HEK293 (cell line): ENCODE data around the gene THPO.

ENCODE experiments used
- CTCF ChIA-PET: fragments of 350-600 bp; formaldehyde crosslinking; extraction: SDS; loops from one replicate; lab custom pipeline; 2021; ENCODE audit warnings: antibody characterized with exemption; lab: Yijun Ruan, JAX
- POLR2A ChIA-PET: fragments of 300-600 bp; formaldehyde crosslinking; extraction: SDS; loops from one replicate; lab custom pipeline; 2020; ENCODE audit warnings: antibody characterized with exemption, inconsistent platforms; lab: Yijun Ruan, JAX
- H3K27ac ChIP-seq: fragments of 200-500 bp; sonication (Bioruptor generic); 2 replicates; pipeline ENCODE4 v1.5.1; 2014; ENCODE audit warnings: low read depth, low read length, control low read depth, inconsistent platforms; ENCODE audit errors: extremely low read depth
- H3K36me3 ChIP-seq, 2 experiments: fragments of 200-500 bp in 1 of 2; sonication (Bioruptor generic) in 1 of 2; 1 replicate in 1 of 2; 2 replicates in 1 of 2; pipeline ENCODE4 v1.5.1; 2014 to 2017; ENCODE audit warnings: inconsistent platforms in 2 of 2, low read length in 2 of 2; ENCODE audit not compliant: control insufficient read depth in 2 of 2, insufficient read depth in 1 of 2
- H3K4me1 ChIP-seq: fragments of 200-500 bp; sonication (Bioruptor generic); 2 replicates; pipeline ENCODE4 v1.5.1; 2014; ENCODE audit warnings: mild to moderate bottlenecking, low read length, inconsistent platforms; ENCODE audit not compliant: control insufficient read depth, insufficient read depth
- H3K4me3 ChIP-seq: 2 replicates; pipeline ENCODE4 v1.5.1; 2011; ENCODE audit warnings: low read depth, mild to moderate bottlenecking, control low read depth, low read length, moderate library complexity
- H3K9me3 ChIP-seq: fragments of 200-500 bp; sonication (Bioruptor generic); 2 replicates; pipeline ENCODE4 v1.5.1; 2014; ENCODE audit warnings: low read depth, low read length, inconsistent platforms; ENCODE audit not compliant: control insufficient read depth, insufficient read depth
- EGR2 ChIP-seq: fragments of 450-650 bp; formaldehyde crosslinking; IDR thresholded peaks from 2 replicates; pipeline ENCODE4 v1.5.1; 2016; ENCODE audit warnings: low read depth, missing biosample characterization, missing genetic modification characterization
- IKZF3 ChIP-seq: fragments of 450-650 bp; IDR thresholded peaks from 2 replicates; pipeline ENCODE4 v1.5.0; 2018; ENCODE audit warnings: missing biosample characterization, mild to moderate bottlenecking, missing genetic modification characterization, moderate library complexity
- MYNN ChIP-seq: fragments of 450-650 bp; formaldehyde crosslinking; IDR thresholded peaks from 2 replicates; pipeline ENCODE4 v1.5.1; 2016; ENCODE audit warnings: missing biosample characterization, missing genetic modification characterization, borderline replicate concordance
- SCRT2 ChIP-seq: fragments of 450-650 bp; formaldehyde crosslinking; IDR thresholded peaks from 2 replicates; pipeline ENCODE4 v1.5.1; 2016; ENCODE audit warnings: missing biosample characterization, missing genetic modification characterization
- ZFP37 ChIP-seq: fragments of 450-650 bp; formaldehyde crosslinking; IDR thresholded peaks from 2 replicates; pipeline ENCODE4 v1.5.1; 2016; ENCODE audit warnings: missing biosample characterization, missing genetic modification characterization
- ZNF114 ChIP-seq: fragments of 450-650 bp; formaldehyde crosslinking; IDR thresholded peaks from 2 replicates; pipeline ENCODE4 v1.5.0; 2017; ENCODE audit warnings: missing biosample characterization, missing genetic modification characterization
- ZNF184 ChIP-seq: fragments of 450-650 bp; IDR thresholded peaks from 2 replicates; pipeline ENCODE4 v1.5.1; 2018; ENCODE audit warnings: missing biosample characterization, mild to moderate bottlenecking, missing genetic modification characterization
- ZNF335 ChIP-seq: fragments of 450-650 bp; formaldehyde crosslinking; conservative IDR thresholded peaks from 2 replicates; pipeline ENCODE4 v1.5.1; 2016; ENCODE audit warnings: missing biosample characterization, missing genetic modification characterization
- ZNF394 ChIP-seq: fragments of 450-650 bp; formaldehyde crosslinking; IDR thresholded peaks from 2 replicates; pipeline ENCODE4 v1.5.1; 2016; ENCODE audit warnings: missing biosample characterization, missing genetic modification characterization, mild to moderate bottlenecking, moderate library complexity, borderline replicate concordance
- ZNF426 ChIP-seq: fragments of 450-650 bp; formaldehyde crosslinking; IDR thresholded peaks from 2 replicates; pipeline ENCODE4 v1.5.1; 2017; ENCODE audit warnings: missing biosample characterization, missing genetic modification characterization, mild to moderate bottlenecking, inconsistent platforms, moderate library complexity
- ZNF660 ChIP-seq: fragments of 450-650 bp; IDR thresholded peaks from 2 replicates; pipeline ENCODE4 v1.5.1; 2018; ENCODE audit warnings: missing biosample characterization, mild to moderate bottlenecking, missing genetic modification characterization
- TF ChIP-seq, protein P1 (sequence below): fragments of 450-650 bp; formaldehyde crosslinking; IDR thresholded peaks from 2 replicates; pipeline ENCODE4 v1.5.1; 2016; ENCODE audit warnings: missing biosample characterization, missing genetic modification characterization, borderline replicate concordance
- TF ChIP-seq, protein P2 (sequence below): fragments of 450-650 bp; formaldehyde crosslinking; IDR thresholded peaks from 2 replicates; pipeline ENCODE4 v1.5.1; 2016; ENCODE audit warnings: missing biosample characterization, missing genetic modification characterization, low read depth
- TF ChIP-seq, protein P3 (sequence below): fragments of 450-650 bp; formaldehyde crosslinking; IDR thresholded peaks from 2 replicates; pipeline ENCODE4 v1.5.1; 2017; ENCODE audit warnings: missing biosample characterization, missing genetic modification characterization
- TF ChIP-seq, protein P4 (sequence below): fragments of 450-650 bp; formaldehyde crosslinking; IDR thresholded peaks from 2 replicates; pipeline ENCODE4 v1.5.1; 2016; ENCODE audit warnings: missing biosample characterization, missing genetic modification characterization
- TF ChIP-seq, protein P5 (sequence below): fragments of 450-650 bp; formaldehyde crosslinking; optimal IDR thresholded peaks from 2 replicates; pipeline ENCODE3; 2016; ENCODE audit warnings: missing biosample characterization, mild to moderate bottlenecking, missing genetic modification characterization
- TF ChIP-seq, protein P6 (sequence below): fragments of 450-650 bp; formaldehyde crosslinking; IDR thresholded peaks from 2 replicates; pipeline ENCODE4 v1.5.1; 2016; ENCODE audit warnings: missing biosample characterization, missing genetic modification characterization
- TF ChIP-seq, protein P7 (sequence below): fragments of 450-650 bp; formaldehyde crosslinking; IDR thresholded peaks from 2 replicates; pipeline ENCODE4 v1.5.1; 2016; ENCODE audit warnings: missing biosample characterization, missing genetic modification characterization
- TF ChIP-seq, protein P8 (sequence below): fragments of 450-650 bp; formaldehyde crosslinking; IDR thresholded peaks from 2 replicates; pipeline ENCODE4 v1.5.1; 2017; ENCODE audit warnings: missing biosample characterization, missing genetic modification characterization

Gene THPO

DNA sequence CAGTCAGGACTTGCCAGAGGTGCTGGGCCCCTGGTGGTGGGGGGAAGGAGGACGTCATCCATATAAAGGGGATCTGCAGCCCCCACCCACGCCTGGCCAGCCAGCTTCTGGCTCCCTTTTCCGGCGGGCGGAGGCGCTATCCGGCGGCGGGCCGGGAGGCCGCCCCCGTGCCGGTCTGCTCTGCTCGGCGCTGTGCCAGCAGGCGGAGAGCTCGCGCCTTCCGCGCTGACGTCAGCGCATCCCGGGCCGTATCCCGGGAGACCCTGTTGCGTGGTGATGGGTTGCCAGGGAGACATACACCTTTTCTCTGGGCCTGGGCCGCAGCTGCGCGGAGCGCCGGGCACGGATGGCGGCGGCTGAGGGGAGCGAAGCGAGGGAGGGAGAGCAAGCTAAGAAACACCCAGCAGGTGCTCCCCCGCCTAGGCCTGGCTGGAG, 39.5 kb downstream of the THPO start (continued):
- TF ChIP-seq MYNN (tag by site-specific recombination) (peak; percentile 98), ZNF394 (tag by site-specific recombination) (no peak), ZNF660 (tag by site-specific recombination) (peak; percentile 56; the same call in 1 of the 2 replicates), SCRT2 (tag by site-specific recombination) (peak; percentile 85), EGR2 (peak; percentile 73)
- TF ChIP-seq, protein P1, sequence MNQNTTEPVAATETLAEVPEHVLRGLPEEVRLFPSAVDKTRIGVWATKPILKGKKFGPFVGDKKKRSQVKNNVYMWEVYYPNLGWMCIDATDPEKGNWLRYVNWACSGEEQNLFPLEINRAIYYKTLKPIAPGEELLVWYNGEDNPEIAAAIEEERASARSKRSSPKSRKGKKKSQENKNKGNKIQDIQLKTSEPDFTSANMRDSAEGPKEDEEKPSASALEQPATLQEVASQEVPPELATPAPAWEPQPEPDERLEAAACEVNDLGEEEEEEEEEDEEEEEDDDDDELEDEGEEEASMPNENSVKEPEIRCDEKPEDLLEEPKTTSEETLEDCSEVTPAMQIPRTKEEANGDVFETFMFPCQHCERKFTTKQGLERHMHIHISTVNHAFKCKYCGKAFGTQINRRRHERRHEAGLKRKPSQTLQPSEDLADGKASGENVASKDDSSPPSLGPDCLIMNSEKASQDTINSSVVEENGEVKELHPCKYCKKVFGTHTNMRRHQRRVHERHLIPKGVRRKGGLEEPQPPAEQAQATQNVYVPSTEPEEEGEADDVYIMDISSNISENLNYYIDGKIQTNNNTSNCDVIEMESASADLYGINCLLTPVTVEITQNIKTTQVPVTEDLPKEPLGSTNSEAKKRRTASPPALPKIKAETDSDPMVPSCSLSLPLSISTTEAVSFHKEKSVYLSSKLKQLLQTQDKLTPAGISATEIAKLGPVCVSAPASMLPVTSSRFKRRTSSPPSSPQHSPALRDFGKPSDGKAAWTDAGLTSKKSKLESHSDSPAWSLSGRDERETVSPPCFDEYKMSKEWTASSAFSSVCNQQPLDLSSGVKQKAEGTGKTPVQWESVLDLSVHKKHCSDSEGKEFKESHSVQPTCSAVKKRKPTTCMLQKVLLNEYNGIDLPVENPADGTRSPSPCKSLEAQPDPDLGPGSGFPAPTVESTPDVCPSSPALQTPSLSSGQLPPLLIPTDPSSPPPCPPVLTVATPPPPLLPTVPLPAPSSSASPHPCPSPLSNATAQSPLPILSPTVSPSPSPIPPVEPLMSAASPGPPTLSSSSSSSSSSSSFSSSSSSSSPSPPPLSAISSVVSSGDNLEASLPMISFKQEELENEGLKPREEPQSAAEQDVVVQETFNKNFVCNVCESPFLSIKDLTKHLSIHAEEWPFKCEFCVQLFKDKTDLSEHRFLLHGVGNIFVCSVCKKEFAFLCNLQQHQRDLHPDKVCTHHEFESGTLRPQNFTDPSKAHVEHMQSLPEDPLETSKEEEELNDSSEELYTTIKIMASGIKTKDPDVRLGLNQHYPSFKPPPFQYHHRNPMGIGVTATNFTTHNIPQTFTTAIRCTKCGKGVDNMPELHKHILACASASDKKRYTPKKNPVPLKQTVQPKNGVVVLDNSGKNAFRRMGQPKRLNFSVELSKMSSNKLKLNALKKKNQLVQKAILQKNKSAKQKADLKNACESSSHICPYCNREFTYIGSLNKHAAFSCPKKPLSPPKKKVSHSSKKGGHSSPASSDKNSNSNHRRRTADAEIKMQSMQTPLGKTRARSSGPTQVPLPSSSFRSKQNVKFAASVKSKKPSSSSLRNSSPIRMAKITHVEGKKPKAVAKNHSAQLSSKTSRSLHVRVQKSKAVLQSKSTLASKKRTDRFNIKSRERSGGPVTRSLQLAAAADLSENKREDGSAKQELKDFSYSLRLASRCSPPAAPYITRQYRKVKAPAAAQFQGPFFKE (tag by site-specific recombination): no peak
- TF ChIP-seq, protein P2, sequence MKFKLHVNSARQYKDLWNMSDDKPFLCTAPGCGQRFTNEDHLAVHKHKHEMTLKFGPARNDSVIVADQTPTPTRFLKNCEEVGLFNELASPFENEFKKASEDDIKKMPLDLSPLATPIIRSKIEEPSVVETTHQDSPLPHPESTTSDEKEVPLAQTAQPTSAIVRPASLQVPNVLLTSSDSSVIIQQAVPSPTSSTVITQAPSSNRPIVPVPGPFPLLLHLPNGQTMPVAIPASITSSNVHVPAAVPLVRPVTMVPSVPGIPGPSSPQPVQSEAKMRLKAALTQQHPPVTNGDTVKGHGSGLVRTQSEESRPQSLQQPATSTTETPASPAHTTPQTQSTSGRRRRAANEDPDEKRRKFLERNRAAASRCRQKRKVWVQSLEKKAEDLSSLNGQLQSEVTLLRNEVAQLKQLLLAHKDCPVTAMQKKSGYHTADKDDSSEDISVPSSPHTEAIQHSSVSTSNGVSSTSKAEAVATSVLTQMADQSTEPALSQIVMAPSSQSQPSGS (tag by site-specific recombination): peak; percentile 83

DNA sequence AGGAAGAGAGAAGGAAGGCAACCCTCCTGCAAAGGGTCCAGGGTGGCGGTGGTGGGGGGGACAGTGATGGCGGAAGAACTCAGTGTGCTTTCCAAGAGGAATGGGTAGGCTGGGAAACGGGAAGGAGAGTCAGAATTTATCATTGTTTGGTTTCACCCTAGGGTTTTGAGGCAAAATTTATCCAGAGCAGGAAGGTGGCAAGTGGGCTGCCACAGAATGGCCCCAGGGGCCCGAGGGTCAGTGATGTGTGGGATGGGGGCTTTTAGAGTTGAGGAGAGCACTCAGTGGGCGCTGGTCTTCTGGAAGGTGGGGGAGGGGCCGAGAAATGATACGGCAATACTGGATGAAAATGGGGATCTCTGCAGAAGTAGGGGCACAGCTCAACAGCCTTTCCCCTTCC, 40.0 kb downstream of the THPO start:
- no peak overlapping the region for H3K27ac ChIP-seq
- peaks cover 0 to 55% of the 10 kb centered on the region in 2 experiments; a peak in 1 of 3 replicates for H3K36me3 ChIP-seq
- POLR2A ChIA-PET: interaction anchor here (0.6 to 2.0 kb wide), 3 partner anchors 11 to 34 kb away, joined by 3 to 5 read pairs (median 3); no protein-coding TSS in a partner anchor
- H3K9me3 ChIP-seq: no peaks in the 10 kb centered on the region
- CTCF ChIA-PET: interaction anchor here (1.6 to 2.2 kb wide), 2 partner anchors 16 to 34 kb away, joined by 6 to 8 read pairs; no protein-coding TSS in a partner anchor
- no peaks in the 10 kb centered on the region for H3K4me1 ChIP-seq
- no peak overlapping the region for H3K4me3 ChIP-seq
- TF ChIP-seq ZNF114 (tag by site-specific recombination) (no peak), ZNF184 (tag by site-specific recombination) (no peak), ZNF335 (no peak), ZNF426 (tag by site-specific recombination) (no peak), ZFP37 (no peak), IKZF3 (no peak)
- TF ChIP-seq, protein P3, sequence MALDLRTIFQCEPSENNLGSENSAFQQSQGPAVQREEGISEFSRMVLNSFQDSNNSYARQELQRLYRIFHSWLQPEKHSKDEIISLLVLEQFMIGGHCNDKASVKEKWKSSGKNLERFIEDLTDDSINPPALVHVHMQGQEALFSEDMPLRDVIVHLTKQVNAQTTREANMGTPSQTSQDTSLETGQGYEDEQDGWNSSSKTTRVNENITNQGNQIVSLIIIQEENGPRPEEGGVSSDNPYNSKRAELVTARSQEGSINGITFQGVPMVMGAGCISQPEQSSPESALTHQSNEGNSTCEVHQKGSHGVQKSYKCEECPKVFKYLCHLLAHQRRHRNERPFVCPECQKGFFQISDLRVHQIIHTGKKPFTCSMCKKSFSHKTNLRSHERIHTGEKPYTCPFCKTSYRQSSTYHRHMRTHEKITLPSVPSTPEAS (tag by site-specific recombination): no peak
- TF ChIP-seq, protein P4, sequence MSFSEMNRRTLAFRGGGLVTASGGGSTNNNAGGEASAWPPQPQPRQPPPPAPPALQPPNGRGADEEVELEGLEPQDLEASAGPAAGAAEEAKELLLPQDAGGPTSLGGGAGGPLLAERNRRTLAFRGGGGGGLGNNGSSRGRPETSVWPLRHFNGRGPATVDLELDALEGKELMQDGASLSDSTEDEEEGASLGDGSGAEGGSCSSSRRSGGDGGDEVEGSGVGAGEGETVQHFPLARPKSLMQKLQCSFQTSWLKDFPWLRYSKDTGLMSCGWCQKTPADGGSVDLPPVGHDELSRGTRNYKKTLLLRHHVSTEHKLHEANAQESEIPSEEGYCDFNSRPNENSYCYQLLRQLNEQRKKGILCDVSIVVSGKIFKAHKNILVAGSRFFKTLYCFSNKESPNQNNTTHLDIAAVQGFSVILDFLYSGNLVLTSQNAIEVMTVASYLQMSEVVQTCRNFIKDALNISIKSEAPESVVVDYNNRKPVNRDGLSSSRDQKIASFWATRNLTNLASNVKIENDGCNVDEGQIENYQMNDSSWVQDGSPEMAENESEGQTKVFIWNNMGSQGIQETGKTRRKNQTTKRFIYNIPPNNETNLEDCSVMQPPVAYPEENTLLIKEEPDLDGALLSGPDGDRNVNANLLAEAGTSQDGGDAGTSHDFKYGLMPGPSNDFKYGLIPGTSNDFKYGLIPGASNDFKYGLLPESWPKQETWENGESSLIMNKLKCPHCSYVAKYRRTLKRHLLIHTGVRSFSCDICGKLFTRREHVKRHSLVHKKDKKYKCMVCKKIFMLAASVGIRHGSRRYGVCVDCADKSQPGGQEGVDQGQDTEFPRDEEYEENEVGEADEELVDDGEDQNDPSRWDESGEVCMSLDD (tag by site-specific recombination): no peak
- TF ChIP-seq, protein P5, sequence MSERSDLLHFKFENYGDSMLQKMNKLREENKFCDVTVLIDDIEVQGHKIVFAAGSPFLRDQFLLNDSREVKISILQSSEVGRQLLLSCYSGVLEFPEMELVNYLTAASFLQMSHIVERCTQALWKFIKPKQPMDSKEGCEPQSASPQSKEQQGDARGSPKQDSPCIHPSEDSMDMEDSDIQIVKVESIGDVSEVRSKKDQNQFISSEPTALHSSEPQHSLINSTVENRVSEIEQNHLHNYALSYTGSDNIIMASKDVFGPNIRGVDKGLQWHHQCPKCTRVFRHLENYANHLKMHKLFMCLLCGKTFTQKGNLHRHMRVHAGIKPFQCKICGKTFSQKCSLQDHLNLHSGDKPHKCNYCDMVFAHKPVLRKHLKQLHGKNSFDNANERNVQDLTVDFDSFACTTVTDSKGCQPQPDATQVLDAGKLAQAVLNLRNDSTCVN (tag by site-specific recombination): no peak
- TF ChIP-seq, protein P6, sequence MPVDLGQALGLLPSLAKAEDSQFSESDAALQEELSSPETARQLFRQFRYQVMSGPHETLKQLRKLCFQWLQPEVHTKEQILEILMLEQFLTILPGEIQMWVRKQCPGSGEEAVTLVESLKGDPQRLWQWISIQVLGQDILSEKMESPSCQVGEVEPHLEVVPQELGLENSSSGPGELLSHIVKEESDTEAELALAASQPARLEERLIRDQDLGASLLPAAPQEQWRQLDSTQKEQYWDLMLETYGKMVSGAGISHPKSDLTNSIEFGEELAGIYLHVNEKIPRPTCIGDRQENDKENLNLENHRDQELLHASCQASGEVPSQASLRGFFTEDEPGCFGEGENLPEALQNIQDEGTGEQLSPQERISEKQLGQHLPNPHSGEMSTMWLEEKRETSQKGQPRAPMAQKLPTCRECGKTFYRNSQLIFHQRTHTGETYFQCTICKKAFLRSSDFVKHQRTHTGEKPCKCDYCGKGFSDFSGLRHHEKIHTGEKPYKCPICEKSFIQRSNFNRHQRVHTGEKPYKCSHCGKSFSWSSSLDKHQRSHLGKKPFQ (tag by site-specific recombination): no peak
- TF ChIP-seq, protein P7, sequence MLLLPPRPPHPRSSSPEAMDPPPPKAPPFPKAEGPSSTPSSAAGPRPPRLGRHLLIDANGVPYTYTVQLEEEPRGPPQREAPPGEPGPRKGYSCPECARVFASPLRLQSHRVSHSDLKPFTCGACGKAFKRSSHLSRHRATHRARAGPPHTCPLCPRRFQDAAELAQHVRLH (tag by site-specific recombination): no peak
- TF ChIP-seq, protein P8, sequence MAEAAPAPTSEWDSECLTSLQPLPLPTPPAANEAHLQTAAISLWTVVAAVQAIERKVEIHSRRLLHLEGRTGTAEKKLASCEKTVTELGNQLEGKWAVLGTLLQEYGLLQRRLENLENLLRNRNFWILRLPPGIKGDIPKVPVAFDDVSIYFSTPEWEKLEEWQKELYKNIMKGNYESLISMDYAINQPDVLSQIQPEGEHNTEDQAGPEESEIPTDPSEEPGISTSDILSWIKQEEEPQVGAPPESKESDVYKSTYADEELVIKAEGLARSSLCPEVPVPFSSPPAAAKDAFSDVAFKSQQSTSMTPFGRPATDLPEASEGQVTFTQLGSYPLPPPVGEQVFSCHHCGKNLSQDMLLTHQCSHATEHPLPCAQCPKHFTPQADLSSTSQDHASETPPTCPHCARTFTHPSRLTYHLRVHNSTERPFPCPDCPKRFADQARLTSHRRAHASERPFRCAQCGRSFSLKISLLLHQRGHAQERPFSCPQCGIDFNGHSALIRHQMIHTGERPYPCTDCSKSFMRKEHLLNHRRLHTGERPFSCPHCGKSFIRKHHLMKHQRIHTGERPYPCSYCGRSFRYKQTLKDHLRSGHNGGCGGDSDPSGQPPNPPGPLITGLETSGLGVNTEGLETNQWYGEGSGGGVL: no peak
